AG08396 (cell line): Measurements from ENCODE around the gene ZNF408.

Experiments used
- DNase-seq: peaks from one replicate; pipeline ENCODE4 v3.0.0; 2012; ENCODE audit warnings: low spot score, mixed read lengths

The ZNF408 gene

DNA sequence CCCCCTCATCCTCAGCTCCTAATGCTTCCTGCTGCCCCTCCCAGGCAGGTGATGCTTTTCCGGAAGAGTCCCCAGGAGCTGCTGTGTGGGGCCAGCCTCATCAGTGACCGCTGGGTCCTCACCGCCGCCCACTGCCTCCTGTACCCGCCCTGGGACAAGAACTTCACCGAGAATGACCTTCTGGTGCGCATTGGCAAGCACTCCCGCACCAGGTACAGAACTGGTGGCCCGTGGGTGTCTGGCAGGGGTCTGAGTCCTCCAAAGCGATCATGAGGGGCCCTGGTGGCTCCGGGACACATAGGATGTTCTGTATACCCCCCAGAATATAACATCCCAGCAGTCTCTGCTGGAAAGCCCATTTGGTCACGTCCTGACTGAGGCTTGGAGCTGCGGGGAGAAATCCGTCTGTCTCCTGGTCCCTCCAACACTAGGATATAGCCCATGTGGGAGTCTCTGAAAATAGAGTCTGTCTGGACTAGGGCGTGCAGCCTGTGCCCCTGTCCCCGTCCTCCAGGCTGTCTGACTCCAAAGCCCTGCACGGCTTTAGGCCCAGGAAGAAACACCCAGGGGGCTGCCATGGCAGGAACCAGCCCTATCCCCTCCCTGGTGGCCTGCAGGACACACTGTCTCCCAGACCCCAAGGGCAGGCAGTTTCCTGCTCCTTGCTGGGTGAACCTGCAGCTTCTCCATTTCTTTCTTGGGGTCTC is 27.3 kb downstream of the ZNF408 start:
- DNase-seq: no peak

DNA sequence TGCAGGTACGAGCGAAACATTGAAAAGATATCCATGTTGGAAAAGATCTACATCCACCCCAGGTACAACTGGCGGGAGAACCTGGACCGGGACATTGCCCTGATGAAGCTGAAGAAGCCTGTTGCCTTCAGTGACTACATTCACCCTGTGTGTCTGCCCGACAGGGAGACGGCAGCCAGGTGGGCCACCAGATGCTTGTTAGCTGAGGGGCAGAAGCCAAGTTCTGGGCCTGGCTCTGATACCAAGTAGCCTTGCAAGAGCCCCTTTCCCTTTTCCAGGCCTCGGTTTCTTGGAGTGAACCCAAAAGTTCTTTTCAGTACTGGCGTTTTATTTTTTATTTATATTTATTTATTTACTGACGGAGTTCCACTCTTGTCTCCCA is 27.8 kb downstream of the ZNF408 start:
- no peak for DNase-seq

DNA sequence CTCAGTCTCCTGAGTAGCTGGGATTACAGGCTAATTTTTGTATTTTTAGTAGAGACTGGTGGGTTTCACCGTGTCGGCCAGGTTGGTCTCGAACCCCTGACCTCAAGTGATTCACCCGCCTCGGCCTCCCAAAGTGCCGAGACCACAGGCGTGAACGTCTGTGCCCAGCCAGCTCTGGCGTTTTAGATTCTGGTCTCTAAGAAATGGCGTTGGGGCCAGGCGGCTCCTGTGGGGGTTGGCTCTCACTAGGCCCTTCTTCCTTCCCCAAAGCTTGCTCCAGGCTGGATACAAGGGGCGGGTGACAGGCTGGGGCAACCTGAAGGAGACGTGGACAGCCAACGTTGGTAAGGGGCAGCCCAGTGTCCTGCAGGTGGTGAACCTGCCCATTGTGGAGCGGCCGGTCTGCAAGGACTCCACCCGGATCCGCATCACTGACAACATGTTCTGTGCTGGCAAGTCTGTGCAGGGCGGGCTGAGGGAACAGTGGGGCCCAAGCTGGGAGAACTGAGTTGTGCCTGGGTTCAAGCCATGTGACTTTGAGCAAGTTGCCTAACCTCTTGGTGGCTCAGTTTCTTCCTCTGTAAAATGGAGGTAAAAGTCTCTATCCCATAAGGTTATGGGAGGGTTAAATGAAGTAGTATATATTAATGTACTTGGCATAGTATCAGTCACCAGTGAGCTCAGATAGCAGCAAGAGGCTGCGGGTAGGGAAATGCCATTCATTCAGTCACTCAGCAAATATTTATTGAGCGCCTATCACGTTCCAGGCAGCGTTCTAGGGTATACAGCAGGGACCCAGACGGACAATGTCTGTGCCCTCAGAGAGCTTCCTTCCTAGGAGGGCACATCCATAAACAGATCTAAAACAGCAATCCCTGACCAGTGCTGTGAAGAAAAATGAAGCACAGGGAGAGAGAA is 28.5 kb downstream of the ZNF408 start:
- no peak for DNase-seq

DNA sequence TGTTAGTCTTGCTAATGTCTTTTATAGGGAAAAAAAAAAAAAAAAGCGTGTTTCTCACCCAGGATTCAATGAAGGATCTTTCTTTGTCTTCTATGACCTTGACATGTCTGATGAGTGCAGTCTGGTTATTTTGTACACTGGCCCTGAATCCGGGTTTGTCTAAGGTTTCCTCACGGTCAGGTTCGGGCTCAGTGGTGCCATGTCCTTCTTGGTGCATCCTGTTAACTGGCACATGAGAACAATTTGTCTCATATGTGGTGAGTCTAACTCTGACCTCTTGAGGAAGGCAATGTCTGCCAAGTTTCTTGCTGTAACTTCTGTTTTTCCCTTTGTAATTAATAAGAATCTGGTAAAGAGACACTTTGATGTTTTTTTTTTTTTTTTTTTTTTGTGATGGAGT is 30.7 kb downstream of the ZNF408 start:
- no peak for DNase-seq

DNA sequence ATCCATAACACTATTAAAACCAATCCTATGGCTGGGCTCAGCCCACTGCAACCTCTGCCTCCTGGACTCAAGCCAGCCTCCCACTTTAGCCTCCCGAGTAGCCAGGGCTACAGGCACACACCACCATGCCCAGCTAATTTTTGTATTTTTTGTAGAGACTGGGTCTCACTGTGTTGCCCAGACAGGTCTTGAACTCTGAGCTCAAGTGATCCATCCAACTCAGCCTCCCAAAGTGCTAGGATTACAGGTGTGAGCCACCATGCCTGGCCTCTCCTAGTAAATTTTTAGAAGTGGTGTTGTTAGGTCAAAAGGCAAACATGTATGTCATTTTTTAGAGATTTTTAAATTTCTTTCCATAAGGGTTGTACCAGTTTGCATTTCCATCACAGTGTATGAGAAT is 32.4 kb downstream of the ZNF408 start:
- DNase-seq: no peak

- no peak for DNase-seq
These were observed 35.3 kb downstream of the ZNF408 start for GRCh38 chr11:46736146-46736545.

GRCh38 chr11:46736615-46737014 is 35.8 kb downstream of the ZNF408 start:
- DNase-seq: no peak

- DNase-seq: no peak
These were observed 36.9 kb downstream of the ZNF408 start for GRCh38 chr11:46737699-46738098.

- no peak for DNase-seq
These were observed 38.1 kb downstream of the ZNF408 start for GRCh38 chr11:46738887-46739286.

- DNase-seq: no peak
These were observed 41.0 kb downstream of the ZNF408 start for GRCh38 chr11:46741600-46742484.

DNA sequence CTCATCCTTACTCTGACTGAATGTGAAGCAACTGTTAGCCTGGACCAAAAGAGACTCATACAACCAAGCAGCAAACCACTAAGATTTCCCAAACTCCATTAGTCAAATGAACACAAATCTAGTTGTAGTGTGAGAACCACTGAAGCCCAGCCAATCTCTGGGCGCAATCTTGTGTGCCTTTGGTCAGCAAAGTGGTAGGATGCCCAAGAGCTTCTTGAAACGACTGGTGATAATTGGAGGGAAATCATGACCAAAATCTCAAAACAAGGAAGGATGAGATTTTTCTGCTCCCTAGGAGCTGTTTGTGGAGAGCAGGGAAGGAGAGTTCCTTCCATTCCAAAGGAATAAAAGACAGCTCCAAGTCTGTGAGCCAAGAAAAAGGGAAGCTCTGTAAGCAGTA is 42.2 kb downstream of the ZNF408 start:
- no peak for DNase-seq

DNA sequence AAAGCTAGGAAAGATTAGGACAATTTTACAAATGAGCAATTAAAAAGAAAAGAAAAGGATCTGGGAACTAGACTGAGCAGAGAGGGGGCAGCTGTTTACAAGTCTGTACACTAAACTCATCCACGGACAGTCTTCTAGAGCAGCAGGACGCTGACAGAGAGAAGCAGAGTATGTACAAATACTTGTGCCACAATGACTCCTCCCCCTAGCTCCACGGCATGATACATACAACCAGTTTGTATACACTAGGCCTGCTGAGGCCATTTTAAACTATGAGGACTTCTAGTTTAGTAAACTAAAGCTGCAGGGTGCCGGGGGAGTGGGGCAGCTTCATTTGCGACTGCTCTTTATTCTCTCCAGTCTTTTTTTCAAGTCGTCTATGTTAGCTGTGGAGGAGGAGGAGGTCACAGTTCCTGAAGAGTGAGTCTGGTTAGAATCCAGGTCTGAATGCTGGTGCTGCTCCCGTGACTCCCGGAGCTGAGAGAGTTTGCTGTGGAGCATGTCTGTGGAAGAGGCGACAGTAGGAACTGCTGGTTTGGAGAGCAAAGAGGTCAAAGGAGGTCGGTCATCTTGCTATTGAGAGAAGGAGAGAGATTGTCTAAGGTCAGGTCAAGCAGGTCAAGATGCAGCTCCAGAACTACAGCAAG is 43.0 kb downstream of the ZNF408 start:
- DNase-seq: no peak

DNA sequence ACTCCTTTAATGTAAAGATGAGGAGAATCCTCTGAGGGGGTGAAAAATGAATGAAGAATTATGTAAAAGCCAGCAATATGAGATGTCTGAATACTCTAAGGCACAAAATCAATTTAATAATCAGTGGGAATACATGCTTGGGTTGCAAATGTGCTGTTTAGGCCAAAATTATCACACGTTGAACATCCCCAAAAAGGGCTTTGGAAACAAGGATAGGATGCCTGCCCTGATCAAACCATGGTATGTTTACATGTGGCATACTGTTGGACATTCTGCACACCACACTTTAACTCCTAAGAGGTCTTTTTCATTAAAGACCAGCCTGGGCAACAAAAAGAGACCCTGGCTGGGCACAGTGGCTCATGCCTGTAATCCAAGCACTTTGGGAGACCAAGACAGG is 44.5 kb downstream of the ZNF408 start:
- DNase-seq: no peak

DNA sequence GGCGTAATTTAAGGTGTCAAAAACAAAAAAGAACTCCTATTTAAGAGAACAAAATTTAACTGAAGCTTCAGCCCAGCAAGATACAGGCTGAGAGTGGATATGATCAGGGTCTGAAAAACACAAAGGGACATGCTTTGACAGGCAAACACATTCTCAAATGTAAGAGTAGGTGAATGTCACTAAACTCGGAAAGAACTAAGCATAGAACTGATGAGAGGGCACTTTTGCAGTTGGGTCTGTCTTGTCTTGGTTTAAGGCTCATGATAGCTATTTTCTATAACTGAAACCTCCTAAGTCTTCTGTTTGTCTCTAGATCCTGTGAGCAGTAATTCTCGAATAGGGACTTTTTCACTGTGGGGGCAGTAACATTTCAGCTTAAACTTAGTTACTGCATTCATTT is 45.2 kb downstream of the ZNF408 start:
- DNase-seq: no peak

GRCh38 chr11:46747150-46747549 is 46.3 kb downstream of the ZNF408 start:
- no peak for DNase-seq
